ENCODE results near the gene MLYCD.
"Not testable (repeated sequence)": the region's sequence is repeated elsewhere in the genome, so short reads cannot be mapped to it uniquely, and the experiment has no call there.

MLYCD gene

DNA sequence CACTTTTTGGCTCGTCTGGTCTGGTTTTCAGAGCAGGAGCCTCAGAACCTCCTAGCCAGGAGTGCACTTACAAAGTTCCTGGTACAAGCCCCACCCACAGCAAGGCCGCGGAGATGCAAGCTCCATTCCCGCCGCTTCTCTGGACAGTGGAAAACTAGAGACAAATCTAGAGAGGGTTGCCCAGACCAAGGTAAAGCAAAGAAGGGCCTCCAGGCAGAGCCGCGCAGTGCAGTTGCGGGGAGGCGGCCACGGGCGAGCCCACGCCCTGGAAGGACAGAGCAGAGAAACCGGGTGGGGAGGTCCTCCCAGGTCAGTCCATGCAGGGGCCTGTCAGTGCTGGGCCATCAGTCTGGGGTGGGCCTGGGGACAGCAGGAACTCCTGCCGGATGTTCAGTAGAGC is 43.2 kb downstream of the MLYCD start:
- no peak for FAIRE-seq

- no peak for FAIRE-seq
Observed at GRCh38 chr16:83942815-83943515, 44.0 kb downstream of the MLYCD start.

GRCh38 chr16:83943516-83944050 is 44.7 kb downstream of the MLYCD start:
- no peak for FAIRE-seq

DNA sequence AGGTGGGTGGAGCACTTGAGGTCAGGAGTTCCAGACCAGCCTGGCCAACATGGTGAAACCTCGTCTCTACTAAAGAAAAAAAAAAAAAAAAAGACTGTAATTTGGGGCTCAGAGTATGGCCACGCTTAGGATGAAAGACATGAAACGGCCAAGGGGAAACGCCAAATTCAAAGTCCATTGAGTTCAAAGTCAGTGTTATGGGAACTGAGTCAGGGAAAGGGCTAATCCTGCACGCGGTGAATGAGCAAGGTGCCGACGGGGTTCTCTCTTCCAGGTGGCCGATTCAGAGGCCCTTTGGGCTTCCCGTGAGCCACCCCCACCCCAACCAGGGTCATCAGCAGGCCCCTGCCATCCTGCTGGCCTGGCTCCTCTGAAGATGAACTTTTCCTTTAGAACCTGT is 46.7 kb downstream of the MLYCD start:
- no peak for FAIRE-seq

- FAIRE-seq = no peak
Observed at GRCh38 chr16:83946154-83946780, 47.4 kb downstream of the MLYCD start.

DNA sequence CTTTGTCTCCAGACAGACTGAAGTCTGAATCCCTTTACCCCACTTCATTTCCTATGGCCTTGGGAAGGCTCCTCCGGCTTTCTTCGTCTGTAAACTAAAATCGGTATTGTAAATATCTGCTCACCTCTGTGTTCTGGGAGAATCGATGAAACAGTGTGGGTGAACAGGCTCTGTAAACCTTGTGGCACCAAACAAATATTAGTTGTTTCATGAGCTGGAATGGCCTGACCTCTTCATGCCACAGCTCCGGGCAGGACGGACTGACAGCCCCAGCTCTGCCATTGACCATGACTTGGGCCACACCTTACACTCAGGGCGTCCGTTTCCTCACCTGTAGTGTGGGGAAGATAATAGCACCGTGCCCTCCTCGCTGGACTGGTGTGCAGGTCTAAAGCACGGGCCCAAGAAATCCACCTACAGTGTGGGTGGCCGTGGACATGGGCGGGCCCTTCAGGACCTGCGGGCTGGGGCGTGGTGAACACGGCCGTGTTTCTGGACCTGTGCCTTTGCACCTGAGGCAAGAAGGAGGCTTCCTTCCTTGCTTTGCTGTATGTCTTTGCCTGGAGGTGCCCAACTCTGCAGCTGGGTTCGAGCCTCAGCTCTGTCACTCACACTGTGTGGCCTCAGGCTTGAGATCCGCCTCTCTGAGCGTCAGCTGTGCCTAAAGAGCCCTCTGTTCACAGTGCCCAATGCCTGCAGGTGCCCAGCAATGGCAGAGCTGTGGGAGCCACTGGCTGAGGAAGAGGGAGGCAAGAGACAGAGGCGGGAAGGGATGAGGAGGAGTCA is 48.1 kb downstream of the MLYCD start:
- FAIRE-seq = no peak

DNA sequence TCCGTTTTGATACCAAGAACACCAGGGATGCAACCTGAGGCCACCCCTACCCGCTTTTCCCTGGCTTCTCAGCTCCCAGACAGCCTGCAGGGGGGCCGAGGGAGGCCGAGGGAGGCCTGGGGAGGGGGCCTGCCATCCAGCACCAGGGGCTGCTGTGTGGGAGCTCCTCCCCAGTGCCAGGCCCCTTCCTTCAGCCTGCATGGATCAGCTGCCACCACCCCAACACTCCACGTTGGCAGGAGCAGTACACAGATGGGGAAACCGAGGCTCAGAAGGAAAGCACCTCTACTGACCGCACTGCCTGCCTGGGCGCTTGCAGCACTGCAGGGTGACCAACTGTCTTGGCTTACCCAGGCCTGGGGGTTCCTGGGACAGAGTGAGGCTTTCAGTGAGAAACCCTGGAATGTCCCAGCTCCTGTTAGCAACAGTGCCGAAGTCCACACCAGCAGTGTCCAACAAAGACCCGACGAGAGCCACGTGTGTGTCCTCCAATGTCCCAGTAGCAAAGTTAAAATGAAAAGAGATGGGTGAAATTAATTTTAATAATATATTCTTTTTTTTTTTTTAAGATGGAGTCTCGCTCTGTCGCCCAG is 48.8 kb downstream of the MLYCD start:
- FAIRE-seq = no peak

DNA sequence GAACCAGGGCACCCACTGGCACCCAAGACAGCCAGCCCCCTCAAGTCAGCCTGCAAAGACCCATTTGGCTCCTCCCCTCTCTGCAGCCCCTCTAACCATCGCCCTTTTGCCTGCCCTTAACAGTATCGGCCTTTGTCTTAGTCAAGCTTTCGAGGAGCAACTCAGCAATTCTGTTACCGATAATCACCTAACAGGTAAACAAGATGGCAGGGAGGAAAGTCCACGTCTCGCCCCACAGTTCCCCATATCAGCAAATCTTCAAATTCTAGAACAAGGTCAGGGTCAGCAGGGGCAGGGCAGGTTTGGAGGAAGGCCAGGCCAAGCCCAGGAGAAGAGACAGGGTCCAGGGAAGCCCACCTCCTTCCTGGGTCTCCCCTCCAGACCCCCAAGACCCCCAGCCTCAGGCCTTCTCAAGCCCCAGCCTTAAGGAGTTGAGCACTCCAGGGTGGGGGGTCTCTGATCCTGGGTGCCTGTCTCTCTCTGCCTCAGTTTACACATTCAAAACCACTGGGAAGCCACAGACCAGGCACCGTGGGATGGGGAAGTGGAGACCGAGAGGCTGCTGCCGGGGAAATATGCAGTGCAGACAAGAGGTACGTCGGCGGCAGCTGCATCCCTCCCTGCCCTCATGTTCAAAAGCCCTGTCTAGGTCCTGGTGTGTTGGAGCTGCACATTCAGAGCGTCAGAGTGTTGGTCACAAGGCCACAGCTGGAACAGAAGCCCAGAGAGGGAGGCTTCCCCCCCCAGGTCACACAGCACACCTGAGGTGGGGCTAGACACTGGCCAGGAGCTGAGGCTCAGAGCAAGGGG is 50.2 kb downstream of the MLYCD start:
- FAIRE-seq = no peak

DNA sequence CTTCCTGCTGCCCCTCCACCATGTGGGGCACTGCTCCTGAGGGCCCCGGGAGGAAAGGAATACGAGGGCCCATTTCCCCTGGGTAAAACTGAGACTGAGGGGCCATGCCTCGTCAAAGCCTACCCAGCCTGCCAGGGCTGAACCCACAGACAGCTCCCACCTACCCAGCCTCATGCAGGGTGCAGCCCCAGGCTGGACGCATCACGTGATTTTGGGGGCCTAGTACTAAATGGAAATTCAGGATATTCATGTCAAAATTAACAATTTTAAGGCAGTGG is 50.7 kb downstream of the MLYCD start:
- FAIRE-seq = no peak

GRCh38 chr16:83950862-83951399 is 52.0 kb downstream of the MLYCD start:
- FAIRE-seq = not testable (repeated sequence)

DNA sequence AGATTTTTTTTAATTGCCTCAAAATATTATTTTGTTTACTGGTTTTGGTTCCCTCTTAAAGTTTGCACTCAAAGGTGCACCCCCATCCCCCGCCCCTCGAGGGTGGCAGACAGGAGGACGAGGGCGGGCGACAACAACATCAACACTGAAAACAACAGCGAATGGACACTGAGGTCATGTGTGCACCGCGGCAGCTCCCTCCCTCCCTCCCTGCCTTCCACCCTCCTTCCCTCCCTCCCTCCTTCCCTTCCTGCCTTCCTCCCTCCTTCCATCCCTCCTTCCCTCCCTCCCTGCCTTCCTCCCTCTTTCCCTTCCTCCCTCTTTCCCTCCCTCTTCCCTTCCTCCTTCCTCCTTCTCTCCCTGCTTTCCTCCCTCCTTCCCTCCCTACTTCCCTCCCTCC is 52.6 kb downstream of the MLYCD start:
- FAIRE-seq = no peak

GRCh38 chr16:83952587-83952939 is 53.6 kb downstream of the MLYCD start:
- FAIRE-seq = no peak

GRCh38 chr16:83952940-83953795 is 54.3 kb downstream of the MLYCD start, which contains the start of gene OSGIN1:
Gene OSGIN1 (plus strand): TSS chr16:83953240. CDS start chr16:83957672, 4,432 bp downstream.
- no peak for FAIRE-seq

DNA sequence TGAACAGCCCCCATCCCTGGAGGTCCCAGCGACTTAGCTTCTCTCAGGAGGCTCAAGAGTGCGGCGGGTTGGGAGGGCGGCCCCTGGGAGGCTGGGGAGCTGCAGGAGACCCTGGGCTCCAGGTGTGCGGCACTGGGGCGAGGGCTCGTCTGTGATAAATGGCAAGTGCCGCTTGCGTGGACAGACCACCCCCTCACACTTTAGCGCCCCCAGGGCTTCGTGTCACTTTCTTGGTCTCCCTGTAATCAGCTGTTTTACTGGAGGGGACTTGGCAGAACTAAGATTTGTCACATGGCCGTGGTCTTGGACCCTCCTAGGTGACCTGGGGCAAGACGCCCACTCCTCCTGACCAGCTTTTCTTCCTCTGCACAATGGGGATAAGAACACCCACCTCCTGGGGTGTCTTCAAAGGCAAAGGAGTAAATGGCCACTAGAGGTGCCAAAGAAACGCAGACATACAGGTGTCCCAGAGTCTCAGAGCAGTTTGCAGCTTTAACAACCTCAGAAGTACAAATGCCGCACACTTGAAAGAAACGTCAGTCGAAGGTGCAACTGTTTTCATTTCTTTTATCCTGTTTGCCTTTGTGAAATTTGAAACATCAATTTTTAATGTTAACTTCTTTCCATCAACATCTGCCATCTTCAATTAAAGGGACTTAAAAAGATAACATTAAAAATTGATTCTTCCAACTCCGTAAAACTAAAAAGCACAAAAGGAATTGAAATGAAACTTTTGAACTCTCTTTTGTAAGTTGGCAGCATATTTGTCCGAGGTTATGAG is 55.1 kb downstream of the MLYCD start:
- FAIRE-seq = no peak

DNA sequence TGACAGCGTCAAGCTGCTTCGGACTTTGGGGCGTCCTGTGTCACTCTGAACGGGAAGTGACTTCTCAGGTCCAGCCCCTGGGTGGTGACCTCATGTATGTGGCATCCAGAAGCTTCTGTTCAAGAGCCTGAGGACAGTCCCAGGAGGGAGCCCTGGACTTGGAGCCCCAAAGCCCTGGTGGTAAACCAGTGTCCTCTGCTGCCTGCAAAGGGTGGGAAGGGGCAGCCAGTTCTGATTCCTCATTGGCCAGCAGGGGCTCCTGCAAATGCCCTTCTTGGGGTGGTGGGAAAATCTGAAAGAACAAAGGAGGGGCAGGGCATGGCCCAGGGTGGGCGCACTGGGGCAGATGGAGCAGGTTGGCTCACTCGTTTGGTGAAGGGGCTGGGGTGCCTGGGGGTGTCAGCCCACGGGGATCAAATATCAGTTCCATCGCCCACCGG is 55.7 kb downstream of the MLYCD start:
- no peak for FAIRE-seq

DNA sequence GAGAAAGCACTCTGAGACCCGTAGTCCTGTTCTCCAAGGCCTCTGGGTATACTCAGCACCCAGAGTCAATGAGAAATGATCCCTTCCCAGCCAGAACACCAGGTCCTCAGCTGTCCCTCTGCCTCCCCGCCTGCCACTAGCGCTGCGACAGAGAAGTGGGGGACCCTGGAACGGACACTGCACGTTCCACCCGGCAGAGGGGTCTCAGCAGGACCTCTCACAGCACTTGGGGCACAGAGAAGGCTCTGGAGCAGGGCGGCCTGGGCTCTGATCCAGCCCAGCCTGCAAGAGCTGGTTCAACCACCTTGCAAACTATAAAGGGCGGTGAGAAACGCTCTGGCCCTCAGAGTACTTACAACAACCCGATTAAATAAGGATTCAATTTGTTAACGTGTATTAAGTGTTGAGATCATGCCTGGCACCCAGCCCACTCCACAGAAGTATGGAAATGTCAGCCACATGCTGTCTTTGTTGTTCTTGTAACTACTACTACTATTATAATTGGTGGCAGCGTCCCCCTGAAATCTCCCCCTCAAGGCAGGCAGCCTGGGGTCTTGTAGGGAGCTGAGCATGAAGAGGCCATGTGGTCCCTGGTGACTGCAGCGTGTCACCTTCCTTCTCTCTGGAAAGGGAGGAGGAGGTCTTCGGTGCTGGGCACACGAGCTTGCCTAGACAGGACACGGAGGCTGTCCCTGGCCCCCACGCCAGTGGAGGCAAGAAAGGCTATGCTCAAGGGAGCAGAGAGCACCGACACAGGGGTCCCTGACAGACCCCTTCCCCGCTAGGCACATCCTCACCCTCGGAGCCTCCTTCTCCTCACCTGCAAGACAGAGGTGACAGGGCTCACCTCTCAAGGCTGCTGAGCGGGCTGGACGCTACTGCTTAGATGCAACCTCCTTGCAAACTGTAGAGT is 56.6 kb downstream of the MLYCD start:
- no peak for FAIRE-seq

- FAIRE-seq = no peak
Observed at GRCh38 chr16:83956336-83957289, 57.7 kb downstream of the MLYCD start.

DNA sequence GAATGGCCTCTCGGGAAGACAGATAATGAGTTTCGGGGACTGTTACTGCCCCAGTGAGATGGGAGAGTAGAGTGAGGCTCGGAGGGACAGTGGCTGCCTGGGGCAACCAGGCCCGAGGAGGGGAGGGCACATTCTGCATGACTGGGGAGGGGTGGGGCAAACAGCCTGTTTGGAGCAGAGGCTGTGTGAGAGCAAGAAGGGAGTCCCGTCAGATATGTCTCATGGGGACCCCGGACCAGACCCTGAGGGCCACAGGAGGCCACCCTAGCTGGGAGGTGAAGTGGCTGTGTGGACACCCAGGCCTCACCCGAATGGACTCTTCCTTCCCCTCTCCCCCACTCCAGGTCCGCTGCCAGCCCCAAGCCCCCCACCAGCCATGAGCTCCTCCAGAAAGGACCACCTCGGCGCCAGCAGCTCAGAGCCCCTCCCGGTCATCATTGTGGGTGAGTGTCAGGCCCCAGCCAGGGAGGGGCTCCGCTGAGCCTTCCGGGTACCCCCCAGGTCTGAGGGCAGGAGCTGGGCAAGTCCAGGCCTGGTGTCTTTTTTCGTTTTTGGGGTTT is 58.5 kb downstream of the MLYCD start:
- FAIRE-seq = no peak
